Measurements from ENCODE around the gene UFC1.

UFC1 gene

DNA sequence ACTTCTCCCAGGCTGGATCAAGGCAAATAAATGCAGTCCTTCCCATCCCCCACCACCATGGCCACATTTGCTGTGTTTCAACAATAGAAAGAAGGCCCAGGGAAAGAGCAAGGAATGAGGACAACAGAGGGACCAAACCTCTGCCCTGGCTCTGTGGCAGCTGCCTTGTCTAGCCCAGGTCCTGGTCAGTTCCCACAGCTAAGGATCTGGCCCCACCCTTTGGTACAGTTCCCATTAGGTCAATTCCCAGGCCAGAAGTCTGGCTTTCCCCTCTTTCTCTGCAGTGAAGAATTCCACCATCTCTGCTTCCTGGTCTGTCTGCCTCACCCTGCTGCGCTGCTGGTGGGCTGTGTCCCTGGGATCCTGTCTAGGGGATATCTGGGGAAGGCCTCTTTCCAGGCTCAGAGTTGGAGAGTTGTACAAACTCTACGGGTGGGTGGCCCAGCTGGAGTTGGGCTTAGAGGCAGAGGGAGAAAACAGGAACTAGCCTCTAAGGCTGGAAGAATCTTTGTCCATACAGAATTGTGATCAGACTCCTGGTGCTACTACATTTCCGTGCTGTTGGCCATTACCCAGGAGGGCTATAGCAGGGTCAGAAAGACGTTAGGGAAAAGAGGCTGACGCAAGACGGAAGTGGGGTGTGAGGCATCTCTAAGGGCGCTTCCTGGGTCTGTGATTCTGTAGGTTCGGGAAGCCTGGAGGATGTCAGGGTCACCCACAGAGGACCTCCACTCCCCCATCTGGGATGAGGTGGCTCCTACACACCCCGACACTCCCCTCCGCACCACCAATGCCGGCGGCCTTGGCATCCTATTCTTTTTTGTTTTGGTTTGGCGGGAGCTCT, 47.4 kb downstream of the UFC1 start:
- H3K4me2 ChIP-seq: peak overlapping the region; percentile 71 to 94 (median 88)
- H3K4me1 ChIP-seq: peaks cover 55 to 93% (median 73%) of the 10 kb centered on the region in 10 experiments
- no peak for TF ChIP-seq Cebpa-rat (IDR thresholded peaks at IDR 0.05)
- H3K4me3 ChIP-seq: peak overlapping the region in 9 of 10 experiments; percentile 65 to 85 (median 77); a peak in 19 of 20 replicates
- H3K9me3 ChIP-seq (replicated peaks in 1 of 11): no peaks in the 10 kb centered on the region
- H3K27me3 ChIP-seq: no peaks in the 10 kb centered on the region
- peak overlapping the region; percentile 82 to 92 (median 88); a peak in 21 of 22 replicates for H3K9ac ChIP-seq
- H3K36me3 ChIP-seq: peaks cover 5 to 31% (median 26%) of the 10 kb centered on the region in 11 experiments
- peak overlapping the region; percentile 82 to 93 (median 90) for H3K27ac ChIP-seq
- H4K20me1 ChIP-seq: no peaks in the 10 kb centered on the region

DNA sequence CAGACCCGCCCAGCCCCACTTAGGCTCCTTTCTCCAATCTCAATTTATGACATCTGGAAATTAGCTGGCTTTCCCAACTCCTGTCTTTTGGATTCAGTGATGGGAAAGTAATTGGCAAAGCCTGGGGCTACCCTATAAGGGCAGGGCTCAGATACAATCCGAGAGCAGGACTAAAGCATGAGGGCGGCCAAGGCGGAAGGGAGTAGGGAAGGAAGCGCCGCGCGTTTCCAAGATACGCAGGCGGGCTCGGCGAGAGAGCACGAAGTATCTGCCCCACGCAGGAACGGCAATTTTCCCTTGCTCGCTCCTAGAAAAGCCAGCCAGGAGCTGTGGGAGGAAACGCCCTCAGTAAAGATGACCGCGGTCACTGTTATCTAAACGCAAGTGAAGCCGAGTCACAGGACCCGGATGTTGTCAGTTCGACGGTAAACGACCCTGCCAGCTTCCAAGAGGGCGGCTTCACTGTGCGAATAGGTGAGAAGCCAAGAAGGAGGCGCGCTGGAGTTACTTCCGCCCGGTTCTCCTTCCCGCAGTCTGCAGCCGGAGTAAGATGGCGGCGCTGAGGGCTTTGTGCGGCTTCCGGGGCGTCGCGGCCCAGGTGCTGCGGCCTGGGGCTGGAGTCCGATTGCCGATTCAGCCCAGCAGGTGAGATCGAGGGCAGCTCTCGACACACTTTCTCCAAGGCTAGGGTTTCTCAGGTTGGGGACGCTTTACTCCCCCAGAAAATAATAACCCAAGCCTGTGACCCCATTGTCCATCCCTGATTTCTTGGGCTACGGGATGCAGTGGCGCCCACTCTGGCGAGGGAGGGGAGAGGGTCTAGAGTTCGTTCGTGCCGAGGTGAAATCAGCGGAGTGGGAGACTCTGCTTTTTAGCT, 48.3 kb downstream of the UFC1 start, which contains the start of gene NDUFS2:
NDUFS2 (plus strand) TSS at position 532 of the 877 bp plus-strand sequence; CDS start at position 551, 19 bp downstream.
- Histone ChIP-seq H3K9me3 (replicated peaks in 1 of 11) (no peaks in the 10 kb centered on the region), H3K4me2 (peak within 1 kb of the TSS; percentile 77 to 97 (median 91)), H4K20me1 (no peaks in the 10 kb centered on the region), H3K4me3 (peak within 1 kb of the TSS; percentile 65 to 85 (median 78)), H3K36me3 (peaks cover 14 to 39% (median 35%) of the 10 kb centered on the region in 11 experiments), H3K27ac (peak within 1 kb of the TSS; percentile 82 to 93 (median 90)), H3K4me1 (peaks cover 46 to 93% (median 67%) of the 10 kb centered on the region in 10 experiments), H3K9ac (peak within 1 kb of the TSS; percentile 82 to 92 (median 88)), H3K27me3 (no peaks in the 10 kb centered on the region)
- no peak for TF ChIP-seq Cebpa-rat (IDR thresholded peaks at IDR 0.05)

DNA sequence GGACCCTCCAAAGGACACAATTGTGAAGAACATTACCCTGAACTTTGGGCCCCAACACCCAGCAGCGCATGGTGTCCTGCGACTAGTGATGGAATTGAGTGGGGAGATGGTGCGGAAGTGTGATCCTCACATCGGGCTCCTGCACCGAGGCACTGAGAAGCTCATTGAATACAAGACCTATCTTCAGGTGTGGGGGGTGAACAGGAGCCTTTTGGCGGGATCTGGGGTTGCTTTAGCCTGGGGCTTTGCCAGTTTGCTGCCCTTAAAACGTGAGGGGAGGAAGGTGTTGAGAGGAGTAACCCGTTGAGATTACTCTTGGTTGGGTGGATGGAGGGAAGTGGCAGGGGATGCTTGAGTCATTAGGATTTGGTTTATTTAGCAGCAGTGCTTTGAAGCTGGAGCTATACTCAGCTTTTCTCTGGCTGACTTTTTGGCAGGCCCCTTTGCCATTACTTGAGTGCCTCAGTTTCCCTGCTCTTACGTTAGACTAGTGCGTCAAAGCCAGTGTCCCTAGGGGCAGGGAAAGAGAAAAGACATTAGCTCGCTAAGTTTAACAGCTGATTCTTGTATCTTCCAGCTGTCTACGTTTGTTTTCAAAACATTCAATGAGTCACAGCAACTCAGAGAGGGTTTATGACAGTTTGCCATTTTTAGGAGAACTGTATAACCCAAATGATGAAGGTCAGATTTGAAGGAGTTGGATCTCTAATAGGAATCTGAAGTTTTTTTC, 52.8 kb downstream of the UFC1 start:
- Histone ChIP-seq H3K9ac (peak overlapping the region in 2 of 11 experiments; percentile 39 to 40; a peak in 3 of 22 replicates), H3K4me1 (peaks cover 20 to 77% (median 33%) of the 10 kb centered on the region in 10 experiments), H4K20me1 (peaks cover 0 to 18% (median 5%) of the 10 kb centered on the region in 11 experiments; a peak in 9 of 22 replicates), H3K36me3 (peaks cover 56 to 84% (median 79%) of the 10 kb centered on the region in 11 experiments), H3K4me3 (no peak overlapping the region), H3K27me3 (no peaks in the 10 kb centered on the region), H3K27ac (peak overlapping the region in 1 of 11 experiments; percentile 34; a peak in 1 of 22 replicates), H3K9me3 (replicated peaks in 1 of 11) (no peaks in the 10 kb centered on the region), H3K4me2 (peak overlapping the region in 3 of 11 experiments; percentile 30 to 92 (median 53); a peak in 6 of 22 replicates)
- no peak for TF ChIP-seq Cebpa-rat (IDR thresholded peaks at IDR 0.05)

DNA sequence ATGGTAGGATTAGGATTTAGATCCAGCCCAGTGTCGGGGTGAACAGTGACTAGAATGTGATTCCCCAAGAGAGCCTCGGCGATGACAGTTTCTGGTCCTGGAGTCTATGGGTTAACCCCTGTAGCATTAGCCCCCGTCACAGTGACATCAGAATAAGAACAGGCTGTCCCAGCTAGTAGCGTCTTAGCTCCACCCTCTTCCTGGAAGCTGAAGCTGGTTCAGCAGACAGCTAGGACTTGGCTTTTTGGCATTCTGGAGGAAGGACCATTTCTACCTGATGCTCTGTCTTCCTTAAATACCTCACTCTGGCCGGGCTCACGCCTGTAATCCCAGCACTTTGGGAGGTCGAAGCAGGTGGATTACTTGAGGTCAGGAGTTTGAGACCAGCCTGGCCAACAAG, 53.4 kb downstream of the UFC1 start:
- H4K20me1 ChIP-seq: peaks cover 0 to 21% (median 6%) of the 10 kb centered on the region in 11 experiments; a peak in 9 of 22 replicates
- H3K4me1 ChIP-seq: peaks cover 16 to 73% (median 29%) of the 10 kb centered on the region in 10 experiments
- H3K36me3 ChIP-seq: peaks cover 62 to 90% (median 85%) of the 10 kb centered on the region in 11 experiments
- H3K9ac ChIP-seq: peak overlapping the region in 2 of 11 experiments; percentile 39 to 40; a peak in 3 of 22 replicates
- H3K4me3 ChIP-seq: no peak overlapping the region
- no peak for TF ChIP-seq Cebpa-rat (IDR thresholded peaks at IDR 0.05)
- H3K27ac ChIP-seq: peak overlapping the region in 1 of 11 experiments; percentile 34; a peak in 1 of 22 replicates
- no peaks in the 10 kb centered on the region for H3K27me3 ChIP-seq
- no peaks in the 10 kb centered on the region for H3K9me3 ChIP-seq (replicated peaks in 1 of 11)
- H3K4me2 ChIP-seq: peak overlapping the region in 3 of 11 experiments; percentile 30 to 92 (median 53); a peak in 4 of 22 replicates
